Cardiac muscle cell (in vitro differentiated cells and primary cell): Measurements from ENCODE around the gene DAB2IP. TPM values are rescaled to one million over a fixed set of nuclear protein-coding genes. Genes with fewer than 3 reads are reported as not detected.

Experiments used
- DNase-seq, 2 donors: peaks; one replicate each; pipeline versions ENCODE4 v3.0.0 to v3.0.0-alpha.2; 2010 to 2017; ENCODE audit warnings: low read depth in 1 of 2, low spot score in 1 of 2
- H3K27ac ChIP-seq: fragments of 200-600 bp; sonication (generic); 2 replicates; pipeline ENCODE4 v1.5.1; 2016
- H3K27me3 ChIP-seq: fragments of 200-600 bp; sonication (generic); 2 replicates; pipeline ENCODE4 v1.6.0; 2016; ENCODE audit warnings: control low read depth
- H3K36me3 ChIP-seq: fragments of 200-600 bp; sonication (generic); 2 replicates; pipeline ENCODE4 v1.5.1; 2016; ENCODE audit warnings: control low read depth
- H3K4me1 ChIP-seq: fragments of 200-600 bp; sonication (generic); 2 replicates; pipeline ENCODE4 v1.8.1; 2017; ENCODE audit warnings: low read depth, mild to moderate bottlenecking, mixed run types
- H3K4me3 ChIP-seq: fragments of 200-600 bp; sonication (generic); 2 replicates; pipeline ENCODE4 v1.5.1; 2016; ENCODE audit warnings: mild to moderate bottlenecking
- H3K9me3 ChIP-seq: fragments of 200-600 bp; sonication (generic); 2 replicates; pipeline ENCODE4 v1.5.1; 2017; ENCODE audit warnings: low read depth, mild to moderate bottlenecking, control low read depth
- CTCF ChIP-seq: IDR thresholded peaks from 2 replicates; pipeline ENCODE4 v1.5.1; 2012; ENCODE audit warnings: low read depth, mild to moderate bottlenecking, low read length
- polyA plus RNA-seq: library from polyadenylated mRNA; unstranded; fragments of >200 nt; fragmentation: Nextera tagmentation; extraction: Ambion mirVana; gene quantifications from 2 replicates; pipeline ENCODE4 v1.2.1, GENCODE V29; 2016
- total RNA-seq: library from RNA; depleted of rRNA; stranded (reverse); fragments of >200 nt; gene quantifications from 2 replicates; pipeline ENCODE4 v1.2.3, GENCODE V29; 2016

The DAB2IP gene
- total and polyA plus RNA-seq, 2 experiments from 2014 or later, result 25.7 to 105 TPM

GRCh38 chr9:121827251-121827967 is 176.0 kb downstream of the DAB2IP start:
- Histone ChIP-seq H3K9me3 (no peaks in the 10 kb centered on the region), H3K4me3 (no peak overlapping the region), H3K36me3 (no peaks in the 10 kb centered on the region), H3K4me1 (peaks cover 8% of the 10 kb centered on the region), H3K27ac (no peak overlapping the region), H3K27me3 (no peaks in the 10 kb centered on the region)
- TF ChIP-seq CTCF, result no peak
- DNase-seq, result no peak

GRCh38 chr9:121830441-121831140 is 179.2 kb downstream of the DAB2IP start:
- no peaks in the 10 kb centered on the region for H3K9me3 ChIP-seq
- DNase-seq, result no peak
- peaks cover 3% of the 10 kb centered on the region for H3K4me1 ChIP-seq
- no peak overlapping the region for H3K4me3 ChIP-seq
- no peak for TF ChIP-seq CTCF
- no peak overlapping the region for H3K27ac ChIP-seq
- H3K27me3 ChIP-seq, result no peaks in the 10 kb centered on the region
- H3K36me3 ChIP-seq, result no peaks in the 10 kb centered on the region

GRCh38 chr9:121831869-121832268 is 180.4 kb downstream of the DAB2IP start:
- Histone ChIP-seq H3K27me3 (no peaks in the 10 kb centered on the region), H3K4me1 (peaks cover 6% of the 10 kb centered on the region), H3K9me3 (no peaks in the 10 kb centered on the region), H3K36me3 (no peaks in the 10 kb centered on the region), H3K27ac (no peak overlapping the region), H3K4me3 (no peak overlapping the region)
- DNase-seq, result no peak
- TF ChIP-seq CTCF, result no peak

GRCh38 chr9:121833061-121833460 is 181.6 kb downstream of the DAB2IP start:
- Histone ChIP-seq H3K27ac (no peak overlapping the region), H3K36me3 (no peaks in the 10 kb centered on the region), H3K9me3 (no peaks in the 10 kb centered on the region), H3K4me3 (no peak overlapping the region), H3K4me1 (peaks cover 12% of the 10 kb centered on the region), H3K27me3 (no peaks in the 10 kb centered on the region)
- no peak for DNase-seq
- TF ChIP-seq CTCF, result no peak

Other genes starting within 250 kb of the DAB2IP start
- not detected in 2 replicates for gene GGTA1, start 151.8 kb upstream of the DAB2IP start, total RNA-seq
- 1.1 and 1.6 TPM in 2 replicates for gene GGTA1, start 151.8 kb upstream of the DAB2IP start, polyA plus RNA-seq